GM18867 (cell line): ENCODE data around the gene ROR2.

ENCODE experiments used
- ATAC-seq: cut with Tn5 transposase; IDR thresholded peaks from one replicate; pipeline ENCODE4 v1.9.1; 2021; ENCODE audit warnings: mild to moderate bottlenecking, moderate library complexity; ENCODE audit not compliant: unreplicated experiment

The ROR2 gene

GRCh38 chr9:91726406-91727100 lies 223.5 kb downstream of the ROR2 start:
- ATAC-seq = no peak

- ATAC-seq = no peak
These were observed 224.4 kb downstream of the ROR2 start for GRCh38 chr9:91725651-91726050.

- no peak for ATAC-seq
These were observed 225.2 kb downstream of the ROR2 start for GRCh38 chr9:91724609-91725505.

GRCh38 chr9:91724068-91724440 lies 226.0 kb downstream of the ROR2 start:
- no peak for ATAC-seq

GRCh38 chr9:91723420-91724067 lies 226.5 kb downstream of the ROR2 start:
- ATAC-seq = no peak

GRCh38 chr9:91720751-91721705 lies 229.0 kb downstream of the ROR2 start:
- no peak for ATAC-seq

GRCh38 chr9:91720313-91720712 lies 229.7 kb downstream of the ROR2 start:
- no peak for ATAC-seq

GRCh38 chr9:91718071-91718470 lies 232.0 kb downstream of the ROR2 start:
- ATAC-seq = no peak

- no peak for ATAC-seq
These were observed 233.2 kb downstream of the ROR2 start for GRCh38 chr9:91716815-91717214.

GRCh38 chr9:91716239-91716638 lies 233.8 kb downstream of the ROR2 start:
- ATAC-seq = no peak

- ATAC-seq = no peak
These were observed 235.0 kb downstream of the ROR2 start for GRCh38 chr9:91714874-91715615.

- no peak for ATAC-seq
These were observed 235.8 kb downstream of the ROR2 start for GRCh38 chr9:91714020-91714806.

GRCh38 chr9:91712811-91713210 lies 237.2 kb downstream of the ROR2 start:
- ATAC-seq = no peak

GRCh38 chr9:91711755-91712601 lies 238.1 kb downstream of the ROR2 start:
- peak; percentile 91 for ATAC-seq

- ATAC-seq = no peak
These were observed 239.9 kb downstream of the ROR2 start for GRCh38 chr9:91710158-91710557.

GRCh38 chr9:91705386-91705785 lies 244.6 kb downstream of the ROR2 start:
- no peak for ATAC-seq

GRCh38 chr9:91700475-91700874 lies 249.6 kb downstream of the ROR2 start:
- ATAC-seq = no peak

GRCh38 chr9:91698266-91698665 lies 251.8 kb downstream of the ROR2 start:
- peak; percentile 55 for ATAC-seq
